Heart left ventricle (tissue), 16 donors: ENCODE data around the gene CTU1. TPM values are rescaled to one million over a fixed set of nuclear protein-coding genes. Genes with fewer than 3 reads are reported as not detected.

Experiments used
- ATAC-seq, 4 donors: fragments of 200-7000 bp; cut with Tn5 transposase; one replicate each; pipeline ENCODE4 v1.9.1; 2020 to 2022; ENCODE audit warnings: moderate library complexity in 4 of 4, mild to moderate bottlenecking in 3 of 4, moderate number of reproducible peaks in 1 of 4
- DNase-seq, 5 donors: peaks; one replicate each; pipeline ENCODE4 v3.0.0-alpha.2; 2020
- H3K27ac ChIP-seq, 12 donors: fragments of 200-600 bp; sonication (generic) in 4 of 12; one replicate each; pipeline versions ENCODE4 v1.5.0 to v1.8.0; 2016 to 2022; ENCODE audit warnings: mild to moderate bottlenecking in 2 of 12
- H3K27me3 ChIP-seq, 9 donors: fragments of 200-600 bp; sonication (generic) in 2 of 9; one replicate each; pipeline versions ENCODE4 v1.5.1 to v1.8.0; 2016 to 2022; ENCODE audit warnings: mild to moderate bottlenecking in 3 of 9
- H3K36me3 ChIP-seq, 9 donors: fragments of 200-600 bp; sonication (generic) in 2 of 9; one replicate each; pipeline versions ENCODE4 v1.5.0 to v1.8.0; 2018 to 2022; ENCODE audit warnings: mild to moderate bottlenecking in 2 of 9
- H3K4me1 ChIP-seq, 12 donors: fragments of 200-600 bp; sonication (generic) in 4 of 12; one replicate each; pipeline versions ENCODE4 v1.5.0 to v1.8.0; 2016 to 2022; ENCODE audit warnings: mild to moderate bottlenecking in 3 of 12
- H3K4me3 ChIP-seq, 12 donors: fragments of 200-600 bp; sonication (generic) in 4 of 12; one replicate each; pipeline versions ENCODE4 v1.5.0 to v1.8.0; 2017 to 2022; ENCODE audit warnings: mild to moderate bottlenecking in 9 of 12, moderate library complexity in 4 of 12
- H3K9me3 ChIP-seq, 12 donors: fragments of 200-600 bp; sonication (generic) in 4 of 12; one replicate each; pipeline versions ENCODE4 v1.5.0 to v1.8.0; 2016 to 2022; ENCODE audit warnings: mild to moderate bottlenecking in 1 of 12
- CTCF ChIP-seq, 12 donors: fragments of 200-600 bp; sonication (generic) in 4 of 12; IDR thresholded peaks; one replicate each; pipeline versions ENCODE4 v1.5.0 to v1.8.0; 2018 to 2022; ENCODE audit warnings: antibody characterized with exemption in 12 of 12, mild to moderate bottlenecking in 5 of 12
- POLR2A ChIP-seq, 2 donors: fragments of 450-650 bp; IDR thresholded peaks; one replicate each; pipeline ENCODE4 v1.6.1; 2017; ENCODE audit warnings: antibody characterized with exemption in 2 of 2, mild to moderate bottlenecking in 2 of 2, moderate library complexity in 2 of 2
- WGBS, 4 donors: extraction: QIAGEN DNeasy Blood & Tissue Kit in 2 of 4; methylation state at CpG; one replicate each; pipeline versions ENCODE4 v1.1.5 to v1.1.7; 2013 to 2018; 5-methylcytosine and 5-hydroxymethylcytosine counted together
- intact Hi-C, 10 donors: fragments of 100-400 bp; cut with DNase I; formaldehyde crosslinking; loops; one replicate each; pipeline versions ENCODE4 v1.11.1 to v1.14.2; 2022
- polyA plus RNA-seq, 2 donors: library from polyadenylated mRNA; stranded (reverse); fragments of 200-250 nt; gene quantifications; one replicate each; pipeline ENCODE4 v1.2.3, GENCODE V29; 2013
- total RNA-seq, 9 donors: library from RNA; depleted of rRNA in 2 of 9; stranded (reverse); fragments of >200 nt in 2 of 9; fragmentation: NEBNext Ultra II Directional in 3 of 9; extraction: Animal tissue kit (Norgen Biotek cat#: 25700) in 3 of 9; gene quantifications; one replicate each; pipeline versions ENCODE4 v1.1.0 to v1.2.4, GENCODE V29; 2016 to 2023
- donor health status: ischemic (EF 13 %, LVEDD 7.1; RV severe dilation, severe dysfunction).
- donor health status: healthy with polysubstance abuse.
- donor health status: DM: no; HTN: yes; CAD: no.
- donor health status: DM: no; HTN: no; CAD: no.
- donor health status: ischemic (EF 25% LVEDD 6.9; RV normal size, moderate dysfunction).
- donor health status: ischemic (EF 25% LVEDD 5.7; RV mildly dilated, moderate dysfunction).
- donor health status: healthy.
- donor health status: DM: yes; HTN: yes; CAD: no.
- donor health status: ischemic (EF 35%, LVEDD 5.7; RV mildly dilated, moderate dysfunction).
- donor health status: nonischemic (EF 11% LVEDD 7.7; RV severe dilation, severe dysfunction).
- donor health status: DM: yes; HTN: yes; CAD: no.
- donor health status: PGD.
- donor health status: ischemic (EF 29% LVEDD 5.4; RV normal size, mild dysfunction).
- donor health status: nonischemic (EF 23%, LVEDD 6.1; RV moderate dilation, normal function).

CTU1 gene
- total and polyA plus RNA-seq, 11 donors = 1.4 to 11.2 (median 3.9) TPM

DNA sequence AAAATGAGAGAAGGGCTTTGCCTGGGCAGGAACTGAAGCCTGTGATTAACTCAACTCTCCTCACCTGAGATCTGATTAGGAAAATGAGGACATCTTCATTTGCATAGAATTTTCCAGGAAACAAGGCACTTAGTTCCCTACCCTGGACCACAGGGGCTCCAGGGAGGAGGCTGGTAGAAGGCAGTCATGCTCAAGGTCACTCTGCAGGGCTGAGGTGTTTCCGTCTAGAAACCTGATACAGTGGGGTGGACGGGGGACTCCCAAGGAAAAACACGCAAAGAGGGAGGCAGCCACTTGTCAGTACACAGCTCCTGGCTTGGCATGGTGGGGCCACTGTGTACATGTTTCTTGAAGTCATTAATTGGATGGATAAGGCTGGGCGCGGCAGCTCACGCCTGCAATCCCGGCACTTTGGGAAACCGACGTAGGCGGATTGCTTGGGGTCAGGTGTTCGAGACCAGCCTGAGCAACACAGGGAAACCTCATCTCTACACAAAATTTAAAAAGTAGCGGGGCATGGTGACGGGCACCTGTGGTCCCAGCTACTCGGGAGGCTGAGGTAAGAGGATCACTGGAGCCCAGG lies 31.5 kb downstream of the CTU1 start:
- DNase-seq (no peak), ATAC-seq (no peak)
- peaks cover 0 to 8% (median 4%) of the 10 kb centered on the region in 12 donors for H3K4me1 ChIP-seq
- H3K27me3 ChIP-seq = no peaks in the 10 kb centered on the region
- 80 to 86% (median 83%) methylated on average over 14 of the region's 14 CpGs for WGBS, 4 donors
- no peak overlapping the region for H3K4me3 ChIP-seq
- peaks cover 0 to 20% (median 3%) of the 10 kb centered on the region in 12 donors for H3K9me3 ChIP-seq
- intact Hi-C loops = no loop called here
- H3K27ac ChIP-seq = no peak overlapping the region
- no peak for TF ChIP-seq POLR2A (IDR thresholded peaks at IDR 0.05)
- TF ChIP-seq CTCF (IDR thresholded peaks at IDR 0.05) = no peak
- no peaks in the 10 kb centered on the region for H3K36me3 ChIP-seq

DNA sequence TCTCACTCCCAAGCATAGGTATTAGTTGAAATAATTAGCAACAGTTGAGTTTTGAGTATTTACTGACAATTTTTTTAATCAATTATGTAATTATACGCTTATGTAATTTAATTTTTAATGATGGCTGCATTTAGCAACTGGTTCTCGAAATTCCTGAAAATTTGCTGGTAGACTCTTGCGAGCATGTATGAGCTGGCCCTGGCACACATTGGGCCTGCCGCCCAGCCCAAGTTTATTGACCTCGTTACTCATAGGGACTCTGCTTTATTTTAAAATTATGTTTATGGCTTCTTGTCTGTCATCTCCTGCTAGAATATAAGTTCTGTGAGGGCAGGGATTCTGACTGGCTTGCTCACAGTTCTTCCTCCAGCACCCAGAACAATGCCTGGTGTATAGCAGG lies 32.2 kb downstream of the CTU1 start:
- Histone ChIP-seq H3K27ac (no peak overlapping the region), H3K4me1 (peaks cover 0 to 8% (median 4%) of the 10 kb centered on the region in 12 donors), H3K9me3 (peaks cover 0 to 20% (median 3%) of the 10 kb centered on the region in 12 donors), H3K27me3 (no peaks in the 10 kb centered on the region), H3K36me3 (no peaks in the 10 kb centered on the region), H3K4me3 (no peak overlapping the region)
- DNase-seq (no peak), ATAC-seq (no peak)
- intact Hi-C loops = no loop called here
- no peak for TF ChIP-seq CTCF (IDR thresholded peaks at IDR 0.05)
- 87 to 92% (median 90%) methylated on average over 5 of the region's 5 CpGs for WGBS, 4 donors

- H3K4me1 ChIP-seq = no peaks in the 10 kb centered on the region
- 69 to 76% (median 70%) methylated on average over 4 of the region's 4 CpGs for WGBS, 4 donors
- H3K36me3 ChIP-seq = no peaks in the 10 kb centered on the region
- no peak for DNase-seq
- peaks cover 0 to 20% (median 3%) of the 10 kb centered on the region in 12 donors for H3K9me3 ChIP-seq
- no peak overlapping the region for H3K4me3 ChIP-seq
- TF ChIP-seq CTCF (IDR thresholded peaks at IDR 0.05) (no peak), POLR2A (IDR thresholded peaks at IDR 0.05) (no peak)
- H3K27me3 ChIP-seq = peaks cover 0 to 3% (median 0%) of the 10 kb centered on the region in 9 donors
- H3K27ac ChIP-seq = no peak overlapping the region
- ATAC-seq = no peak
- intact Hi-C loops = no loop called here
These were observed 37.2 kb downstream of the CTU1 start for GRCh38 chr19:51071095-51071405.

DNA sequence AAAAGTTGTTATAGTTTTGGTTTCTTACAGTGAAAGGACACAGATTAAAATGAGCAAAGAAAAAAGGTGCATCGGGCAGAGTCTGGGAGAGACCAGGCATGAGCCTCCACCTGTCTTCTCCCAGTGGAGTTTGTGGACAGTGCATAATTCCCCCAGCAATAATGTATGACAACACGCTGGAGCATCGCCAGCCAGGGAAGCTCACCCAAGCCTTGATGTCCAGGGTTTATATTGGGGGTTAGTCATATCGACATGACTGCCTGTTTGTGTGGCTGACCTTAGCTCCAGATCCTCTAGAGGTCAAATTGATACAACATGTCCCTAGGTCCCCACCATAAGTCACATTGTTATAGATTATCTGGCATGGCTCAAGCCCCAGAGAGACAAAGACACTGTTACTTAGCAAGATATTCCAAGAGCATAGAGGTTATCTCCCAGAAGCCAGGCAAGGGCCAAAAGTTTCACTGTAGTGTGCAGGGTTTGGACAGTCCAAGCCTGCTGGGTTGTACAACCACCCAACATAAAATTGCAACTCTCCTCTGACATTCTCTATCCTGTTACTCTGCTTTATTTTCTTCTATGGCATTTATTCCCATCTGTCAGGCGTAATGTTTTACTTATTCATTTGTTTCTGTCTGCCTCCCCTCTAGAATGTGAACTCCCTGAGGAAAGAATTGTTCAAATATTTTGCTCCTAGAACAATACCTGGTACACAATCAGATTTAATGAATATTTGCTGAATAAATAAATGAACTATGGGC lies 37.7 kb downstream of the CTU1 start:
- intact Hi-C loops = no loop called here

More for the DNA sequence above, 37.7 kb downstream of the CTU1 start:
- ATAC-seq = no peak
- H3K27me3 ChIP-seq = peaks cover 0 to 8% (median 0%) of the 10 kb centered on the region in 9 donors
- peaks cover 0 to 4% (median 0%) of the 10 kb centered on the region in 12 donors for H3K4me1 ChIP-seq
- TF ChIP-seq POLR2A (IDR thresholded peaks at IDR 0.05) (no peak), CTCF (IDR thresholded peaks at IDR 0.05) (no peak)
- no peak for DNase-seq
- H3K9me3 ChIP-seq = peaks cover 0 to 20% (median 3%) of the 10 kb centered on the region in 12 donors
- H3K27ac ChIP-seq = no peak overlapping the region
- WGBS, 4 donors = 75 to 88% (median 82%) methylated on average over 5 of the region's 5 CpGs
- H3K4me3 ChIP-seq = no peak overlapping the region
- H3K36me3 ChIP-seq = no peaks in the 10 kb centered on the region
